Endothelial cell of umbilical vein (primary cell): ENCODE results near the gene ZNF556. TPM values are rescaled to one million over a fixed set of nuclear protein-coding genes. Genes with fewer than 3 reads are reported as not detected.

Source experiments
- BruUV-seq: library from RNA; stranded (reverse); fragments of 400-500 nt; replicated peaks from 2 replicates; lab custom pipeline; 2021; lab: Mats Ljungman, UMichigan
- CTCF ChIA-PET: fragments of 300-600, 350-600 bp; sonication (Branson Sonifier 250); formaldehyde crosslinking; loops from one replicate; lab custom pipeline; 2021; ENCODE audit warnings: antibody characterized with exemption, inconsistent platforms; lab: Charles Lee
- POLR2A ChIA-PET: fragments of 300-600, 350-600 bp; sonication (Branson Sonifier 250); formaldehyde crosslinking; loops from one replicate; lab custom pipeline; 2021; ENCODE audit warnings: antibody characterized with exemption, inconsistent platforms; lab: Charles Lee
- DNase-seq: peaks from one replicate; pipeline ENCODE4 v3.0.0-alpha.2; 2011; ENCODE audit warnings: low read depth, low spot score
- FAIRE-seq: peaks from 2 replicates; lab custom pipeline; 2011; peaks lifted over from hg19 to GRCh38; lab: Jason Lieb, UNC
- H2AFZ ChIP-seq: 2 replicates; pipeline ENCODE4 v1.6.0; 2012; ENCODE audit warnings: low read depth, low read length, control low read depth, inconsistent platforms
- H3K27ac ChIP-seq: 2 replicates; pipeline ENCODE4 v1.5.1; 2011; ENCODE audit warnings: low read depth, mild to moderate bottlenecking, control low read depth, low read length, moderate library complexity; ENCODE audit not compliant: insufficient read depth
- H3K27me3 ChIP-seq, 2 experiments: 2 replicates each; pipeline versions ENCODE4 v1.6.0 to v1.6.1; 2011; ENCODE audit warnings: low read length in 2 of 2, mixed read lengths in 1 of 2; ENCODE audit not compliant: control insufficient read depth in 2 of 2, insufficient read depth in 2 of 2
- H3K36me3 ChIP-seq, 2 experiments: 2 replicates in 1 of 2; 3 replicates in 1 of 2; pipeline ENCODE4 v1.5.1; 2011; ENCODE audit warnings: low read length in 2 of 2, mild to moderate bottlenecking in 1 of 2, moderate library complexity in 1 of 2; ENCODE audit not compliant: control insufficient read depth in 2 of 2, insufficient read depth in 2 of 2; ENCODE audit errors: extremely low read depth in 1 of 2
- H3K4me1 ChIP-seq: 3 replicates; pipeline ENCODE4 v1.5.1; 2011; ENCODE audit warnings: mild to moderate bottlenecking, low read length; ENCODE audit not compliant: control insufficient read depth, insufficient read depth; ENCODE audit errors: extremely low read depth
- H3K4me2 ChIP-seq: 2 replicates; pipeline ENCODE4 v1.6.1; 2011; ENCODE audit warnings: low read length, control low read depth, mixed read lengths; ENCODE audit not compliant: insufficient read depth
- H3K4me3 ChIP-seq, 3 experiments: fragments of 200-600 bp in 1 of 3; sonication (generic), shearing (Covaris generic) in 1 of 3; replicated peaks in 1 of 3; 2 replicates each; pipeline ENCODE4 v1.5.1; 2011 to 2016; ENCODE audit warnings: control low read depth in 3 of 3, low read length in 3 of 3, mild to moderate bottlenecking in 2 of 3, inconsistent platforms in 1 of 3, low read depth in 1 of 3, moderate library complexity in 1 of 3; ENCODE audit not compliant: insufficient read depth in 1 of 3
- H3K79me2 ChIP-seq: 2 replicates; pipeline ENCODE4 v1.6.0; 2012; ENCODE audit warnings: low read length, inconsistent platforms; ENCODE audit not compliant: control insufficient read depth, insufficient read depth
- H3K9ac ChIP-seq: replicated peaks from 2 replicates; pipeline ENCODE3; 2011; ENCODE audit warnings: low read length, control low read depth; ENCODE audit not compliant: insufficient read depth; ENCODE audit errors: extremely low read depth
- H3K9me1 ChIP-seq: replicated peaks from 3 replicates; pipeline ENCODE4 v1.6.0; 2011; ENCODE audit warnings: mild to moderate bottlenecking, low read length; ENCODE audit not compliant: control insufficient read depth, insufficient read depth; ENCODE audit errors: extremely low read depth
- H3K9me3 ChIP-seq: replicated peaks from 2 replicates; pipeline ENCODE4 v1.5.1; 2012; ENCODE audit warnings: low read length, inconsistent platforms; ENCODE audit not compliant: control insufficient read depth, insufficient read depth
- H4K20me1 ChIP-seq: replicated peaks from 2 replicates; pipeline ENCODE3; 2011; ENCODE audit warnings: mild to moderate bottlenecking, low read length; ENCODE audit not compliant: control insufficient read depth, insufficient read depth; ENCODE audit errors: extremely low read depth
- CTCF ChIP-seq, 2 donors: IDR thresholded peaks; 1 replicate in 1 of 2; 2 replicates in 1 of 2; pipeline ENCODE4 v1.5.1; 2011; ENCODE audit warnings: low read length in 2 of 2, mild to moderate bottlenecking in 2 of 2, moderate library complexity in 2 of 2, control low read depth in 1 of 2, inconsistent platforms in 1 of 2, low read depth in 1 of 2; ENCODE audit not compliant: insufficient read depth in 1 of 2; ENCODE audit errors: extremely low read depth in 1 of 2
- EZH2 ChIP-seq: IDR thresholded peaks from 2 replicates; pipeline ENCODE4 v1.6.1; 2012; ENCODE audit warnings: borderline replicate concordance, low read depth, mild to moderate bottlenecking, moderate library complexity, low read length, inconsistent platforms; ENCODE audit not compliant: severe bottlenecking
- FOS ChIP-seq: IDR thresholded peaks from 2 replicates; pipeline ENCODE4 v1.6.1; 2011; ENCODE audit warnings: mild to moderate bottlenecking, low read length, moderate library complexity, borderline replicate concordance; ENCODE audit not compliant: insufficient read depth
- GATA2 ChIP-seq: IDR thresholded peaks from 2 replicates; pipeline ENCODE4 v1.7.0; 2011; ENCODE audit warnings: low read depth, mild to moderate bottlenecking, moderate library complexity, mixed read lengths, low read length; ENCODE audit not compliant: insufficient read length, insufficient read depth
- JUN ChIP-seq: IDR thresholded peaks from 2 replicates; pipeline ENCODE4 v1.6.1; 2011; ENCODE audit warnings: borderline replicate concordance, low read depth; ENCODE audit not compliant: insufficient read length, insufficient read depth
- MAX ChIP-seq: IDR thresholded peaks from 2 replicates; pipeline ENCODE4 v1.6.1; 2011; ENCODE audit not compliant: insufficient read depth, insufficient read length
- MYC ChIP-seq: IDR thresholded peaks from one replicate; pipeline ENCODE4 v1.6.1; 2011; ENCODE audit warnings: mild to moderate bottlenecking, low read depth, low read length
- POLR2A ChIP-seq: IDR thresholded peaks from 2 replicates; pipeline ENCODE4 v1.6.1; 2012; ENCODE audit warnings: low read depth, mild to moderate bottlenecking, control low read depth, low read length
- POLR2AphosphoS5 ChIP-seq: IDR thresholded peaks from 2 replicates; pipeline ENCODE4 v1.6.1; 2012; ENCODE audit warnings: low read depth, mild to moderate bottlenecking, control low read depth, low read length, moderate library complexity; ENCODE audit not compliant: insufficient read depth
- dilution Hi-C: fragments of 300-500 bp; cut with MboI; formaldehyde crosslinking; loops from one replicate; pipeline ENCODE4 v1.15.0; 2019; ENCODE audit warnings: low sequenced_read_pairs; ENCODE audit not compliant: extremely low pct_ligation_motif_present
- intact Hi-C: fragments of 100-400 bp; cut with micrococcal nuclease; formaldehyde crosslinking; loops from one replicate; pipeline ENCODE4 v1.10.0; 2022
- polyA plus RNA-seq, 4 experiments: library from polyadenylated mRNA; depleted of rRNA in 3 of 4; stranded (reverse) in 3 of 4; unstranded in 1 of 4; fragments of >200 nt; gene quantifications; 2 replicates each; pipeline versions ENCODE4 v1.2.1 to v1.2.3, GENCODE V29; 2011 to 2012; ENCODE audit warnings: missing spikeins in 1 of 4
- total RNA-seq: library from RNA; stranded (reverse); gene quantifications from 2 replicates; pipeline ENCODE4 v1.2.3, GENCODE V29; 2021

ZNF556 gene
- total and polyA plus RNA-seq, 2 donors (not counting 3 experiments of a cell fraction or from before 2014, with no cell fraction given) = 0.01 TPM; not detected in 1

GRCh38 chr19:2866495-2867024 lies 575 bp upstream of the ZNF556 start:
- DNase-seq = no peak
- Histone ChIP-seq H3K4me2 (no peak overlapping the region), H3K36me3 (no peaks in the 10 kb centered on the region), H3K27me3 (no peaks in the 10 kb centered on the region), H3K9me1 (no peaks in the 10 kb centered on the region), H2AFZ (no peak overlapping the region), H4K20me1 (no peaks in the 10 kb centered on the region), H3K9me3 (no peaks in the 10 kb centered on the region), H3K4me3 (no peak overlapping the region), H3K9ac (no peak overlapping the region), H3K27ac (no peak overlapping the region), H3K4me1 (no peaks in the 10 kb centered on the region), H3K79me2 (no peaks in the 10 kb centered on the region)
- BruUV-seq = no TSS peak
- intact Hi-C loops = no loop called here
- TF ChIP-seq CTCF (IDR thresholded peaks at IDR 0.05; ENCODE audit: extremely low read depth in 1 of 2, insufficient read depth in 1 of 2, low read depth in 1 of 2, low read length in 2 of 2) (no peak), MAX (no peak), POLR2A (no peak), POLR2AphosphoS5 (no peak), GATA2 (no peak), JUN (no peak), MYC (no peak), FOS (no peak), EZH2 (no peak)
- POLR2A ChIA-PET = no interaction called here
- FAIRE-seq = no peak
- dilution Hi-C loops = no loop called here
- CTCF ChIA-PET = interaction anchor here (1.0 to 1.1 kb wide), 2 partner anchors 17 to 21 kb away, joined by 3 read pairs; no protein-coding TSS in a partner anchor
